ENCODE data around the gene MAST4.

- TF ChIP-seq CTCF (IDR thresholded peaks at IDR 0.05; ENCODE audit: insufficient read depth, low read depth, low read length): no peak
- TF ChIP-seq EZH2 (IDR thresholded peaks at IDR 0.05; ENCODE audit: insufficient read depth, low read length): no peak
Observed at GRCh38 chr5:66747607-66748006, 151.4 kb downstream of the MAST4 start.
